Lower leg skin (tissue), 4 donors: Measurements from ENCODE around the gene SEMA3A. TPM values are rescaled to one million over a fixed set of nuclear protein-coding genes. Genes with fewer than 3 reads are reported as not detected.

Experiments
- DNase-seq, 2 donors: peaks; one replicate each; pipeline ENCODE4 v3.0.0-alpha.2; 2019; ENCODE audit warnings: low spot score in 2 of 2
- H3K4me3 ChIP-seq: fragments of 200-600 bp; sonication (generic); 2 replicates; pipeline ENCODE4 v1.5.1; 2017; ENCODE audit warnings: mild to moderate bottlenecking, low read depth; ENCODE audit not compliant: poor library complexity, severe bottlenecking
- POLR2A ChIP-seq, 2 donors: fragments of 450-650 bp; IDR thresholded peaks; one replicate each; pipeline ENCODE4 v1.6.1; 2016 to 2017; ENCODE audit warnings: antibody characterized with exemption in 2 of 2, mild to moderate bottlenecking in 1 of 2, moderate library complexity in 1 of 2
- WGBS, 2 donors: methylation state at CpG; one replicate each; pipeline ENCODE4 v1.1.5; 2018; 5-methylcytosine and 5-hydroxymethylcytosine counted together
- intact Hi-C: fragments of 100-400 bp; cut with DNase I; formaldehyde crosslinking; loops from one replicate; pipeline ENCODE4 v1.15.0; 2023; ENCODE audit warnings: low total_unique reads
- total RNA-seq, 4 donors: library from RNA; depleted of rRNA; stranded (reverse); fragments of >200 nt; gene quantifications; one replicate each; pipeline ENCODE4 v1.1.0, GENCODE V29; 2016
- TF ChIP-seq, protein P1 (sequence below), 3 donors: fragments of 450-650 bp; IDR thresholded peaks; one replicate each; pipeline ENCODE4 v1.5.1; 2016; ENCODE audit warnings: antibody characterized with exemption in 3 of 3, mild to moderate bottlenecking in 3 of 3, moderate library complexity in 2 of 3

SEMA3A gene
- total RNA-seq, 4 donors from 2014 or later = 0.19 to 1.6 (median 1.4) TPM

DNA sequence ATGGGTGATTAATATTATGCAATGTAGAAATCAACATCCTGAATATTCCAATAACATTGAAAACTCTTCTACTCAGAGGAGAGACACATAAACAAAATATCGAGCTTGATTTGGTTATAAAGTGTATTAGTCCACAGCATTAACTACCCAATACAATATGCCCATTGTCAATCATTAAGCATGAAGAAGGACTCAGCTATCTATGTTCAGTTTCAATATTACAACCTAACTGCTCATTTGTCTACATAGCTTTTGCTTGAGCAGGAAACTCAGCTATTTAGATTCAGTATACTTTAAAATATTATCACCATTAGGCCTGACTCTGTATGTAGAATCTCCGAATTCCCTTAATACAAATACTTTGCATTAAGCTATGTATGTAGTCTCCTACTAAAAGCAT, 262.6 kb downstream of the SEMA3A start:
- no peak for DNase-seq
- TF ChIP-seq POLR2A (IDR thresholded peaks at IDR 0.05) = no peak
- TF ChIP-seq, protein P1, sequence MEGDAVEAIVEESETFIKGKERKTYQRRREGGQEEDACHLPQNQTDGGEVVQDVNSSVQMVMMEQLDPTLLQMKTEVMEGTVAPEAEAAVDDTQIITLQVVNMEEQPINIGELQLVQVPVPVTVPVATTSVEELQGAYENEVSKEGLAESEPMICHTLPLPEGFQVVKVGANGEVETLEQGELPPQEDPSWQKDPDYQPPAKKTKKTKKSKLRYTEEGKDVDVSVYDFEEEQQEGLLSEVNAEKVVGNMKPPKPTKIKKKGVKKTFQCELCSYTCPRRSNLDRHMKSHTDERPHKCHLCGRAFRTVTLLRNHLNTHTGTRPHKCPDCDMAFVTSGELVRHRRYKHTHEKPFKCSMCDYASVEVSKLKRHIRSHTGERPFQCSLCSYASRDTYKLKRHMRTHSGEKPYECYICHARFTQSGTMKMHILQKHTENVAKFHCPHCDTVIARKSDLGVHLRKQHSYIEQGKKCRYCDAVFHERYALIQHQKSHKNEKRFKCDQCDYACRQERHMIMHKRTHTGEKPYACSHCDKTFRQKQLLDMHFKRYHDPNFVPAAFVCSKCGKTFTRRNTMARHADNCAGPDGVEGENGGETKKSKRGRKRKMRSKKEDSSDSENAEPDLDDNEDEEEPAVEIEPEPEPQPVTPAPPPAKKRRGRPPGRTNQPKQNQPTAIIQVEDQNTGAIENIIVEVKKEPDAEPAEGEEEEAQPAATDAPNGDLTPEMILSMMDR (IDR thresholded peaks at IDR 0.05) = no peak
- 86 to 88% methylated on average over 2 of the region's 2 CpGs for WGBS, 2 donors
- H3K4me3 ChIP-seq = no peak overlapping the region
- intact Hi-C loops = no loop called here

DNA sequence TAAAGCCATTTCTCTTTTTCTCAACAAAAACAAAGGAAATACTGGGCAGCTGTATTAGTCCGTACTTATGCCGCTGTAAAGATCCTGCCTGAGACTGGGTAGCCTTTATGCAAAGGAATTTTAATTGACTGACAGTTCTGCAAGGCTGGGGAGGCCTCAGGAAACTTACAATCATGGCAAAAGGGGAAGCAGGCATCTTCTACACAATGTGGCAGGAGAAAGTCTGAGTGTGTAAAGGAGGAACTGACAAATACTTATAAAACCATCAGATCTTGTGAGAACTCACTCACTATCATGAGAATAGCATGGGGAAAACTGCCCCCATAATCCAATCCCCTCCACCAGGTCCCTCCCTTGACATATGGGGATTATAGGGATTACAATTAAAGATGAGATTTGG, 264.3 kb downstream of the SEMA3A start:
- H3K4me3 ChIP-seq = no peak overlapping the region
- TF ChIP-seq POLR2A (IDR thresholded peaks at IDR 0.05) = no peak
- TF ChIP-seq, protein P1 (IDR thresholded peaks at IDR 0.05) = no peak
- DNase-seq = no peak
- intact Hi-C loops = no loop called here
- 93 to 98% methylated on average over 2 of the region's 2 CpGs for WGBS, 2 donors

DNA sequence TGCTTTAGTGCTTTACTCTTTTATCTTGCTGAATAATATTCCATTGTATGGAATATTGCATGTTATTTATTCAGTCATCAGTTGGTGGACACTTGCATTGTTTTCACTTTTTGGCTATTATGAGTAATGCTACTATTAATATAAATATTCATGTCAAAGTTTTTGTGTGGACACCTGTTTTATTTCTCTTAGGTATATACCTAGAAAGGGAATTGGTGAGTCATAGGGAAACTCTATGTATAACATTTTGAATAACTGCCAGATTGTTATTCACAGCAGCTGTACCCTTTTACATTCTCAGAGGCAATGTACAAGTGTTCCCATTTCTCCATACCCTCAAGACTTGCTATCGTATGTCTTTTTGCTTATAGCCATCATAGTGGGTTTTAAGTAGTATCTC, 268.7 kb downstream of the SEMA3A start:
- no peak for TF ChIP-seq POLR2A (IDR thresholded peaks at IDR 0.05)
- TF ChIP-seq, protein P1 (IDR thresholded peaks at IDR 0.05) = no peak
- DNase-seq = no peak
- no peak overlapping the region for H3K4me3 ChIP-seq
- WGBS, 2 donors = 39 to 85% methylated on average over 1 of the region's 1 CpG
- intact Hi-C loops = no loop called here

DNA sequence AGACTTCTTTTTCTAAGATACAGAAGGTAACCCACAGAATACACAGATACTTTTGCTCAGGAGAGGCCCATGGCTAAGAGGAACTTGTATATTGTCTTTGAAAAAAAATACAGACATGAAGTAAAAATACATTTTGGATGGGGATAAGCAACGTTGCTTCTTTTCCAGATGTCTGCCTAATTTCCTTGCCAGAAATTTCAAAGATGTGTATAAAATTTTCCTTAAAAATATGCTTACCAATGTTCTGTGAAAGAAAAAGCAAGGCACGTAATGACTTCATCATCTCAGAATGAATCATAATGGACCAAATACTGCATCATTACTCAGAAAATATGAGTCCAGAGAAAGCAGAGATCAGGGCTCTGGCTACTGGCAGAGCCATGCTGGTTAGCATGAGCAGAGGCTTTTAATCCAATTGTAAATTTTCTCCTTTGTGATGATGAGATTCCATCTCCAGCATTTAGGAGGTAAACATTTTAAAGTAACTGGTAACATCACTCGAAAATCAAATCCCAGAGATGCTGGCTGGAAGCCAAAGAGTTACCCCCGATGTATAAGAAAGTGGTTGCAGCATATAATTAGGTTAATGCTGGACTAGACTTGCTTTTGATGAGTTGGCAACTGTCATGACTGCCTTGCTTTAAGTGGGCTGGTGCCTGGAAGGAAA, 272.5 kb downstream of the SEMA3A start:
- no peak for TF ChIP-seq POLR2A (IDR thresholded peaks at IDR 0.05)
- TF ChIP-seq, protein P1 (IDR thresholded peaks at IDR 0.05) = no peak
- intact Hi-C loops = no loop called here
- 23 to 26% methylated on average over 4 of the region's 4 CpGs for whole genome bisulfite sequencing, 2 donors
- no peak overlapping the region for H3K4me3 ChIP-seq
- DNase-seq = no peak

DNA sequence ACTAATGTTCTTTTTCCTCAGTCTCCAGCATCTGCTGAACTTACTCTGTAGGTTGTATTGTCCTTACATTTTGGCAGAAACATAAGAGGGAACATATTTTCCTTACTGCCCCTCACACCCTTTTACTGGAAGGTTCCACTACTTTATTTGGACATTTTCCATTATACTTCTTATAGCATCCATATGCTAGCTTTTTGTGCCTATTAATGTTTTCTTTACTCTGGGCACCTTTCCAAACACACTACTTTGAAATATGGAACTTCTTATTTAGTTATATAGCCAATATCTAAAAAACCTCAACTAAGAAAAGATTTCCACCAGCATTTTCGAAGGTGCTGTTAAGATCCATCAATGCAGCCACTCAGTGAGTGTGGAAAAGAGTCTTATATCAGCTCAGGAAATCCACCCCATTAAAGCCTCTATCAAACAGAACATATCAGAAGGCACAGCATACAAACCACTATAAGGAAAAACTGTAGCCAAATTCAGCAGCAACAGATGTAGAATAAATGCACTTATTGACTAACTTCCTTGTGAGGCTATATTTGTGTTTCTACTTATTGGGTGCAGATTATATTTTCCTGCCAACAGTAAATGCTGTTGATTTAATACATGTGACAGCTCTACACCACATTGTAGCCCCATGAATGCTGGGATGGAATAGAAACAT, 273.2 kb downstream of the SEMA3A start:
- H3K4me3 ChIP-seq = no peak overlapping the region
- no peak for DNase-seq
- WGBS, 2 donors = 46 to 56% methylated on average over 1 of the region's 1 CpG
- TF ChIP-seq, protein P1 (IDR thresholded peaks at IDR 0.05) = no peak
- TF ChIP-seq POLR2A (IDR thresholded peaks at IDR 0.05) = no peak
- intact Hi-C loops = no loop called here
